ENCODE results near the gene CEBPZ.

DNA sequence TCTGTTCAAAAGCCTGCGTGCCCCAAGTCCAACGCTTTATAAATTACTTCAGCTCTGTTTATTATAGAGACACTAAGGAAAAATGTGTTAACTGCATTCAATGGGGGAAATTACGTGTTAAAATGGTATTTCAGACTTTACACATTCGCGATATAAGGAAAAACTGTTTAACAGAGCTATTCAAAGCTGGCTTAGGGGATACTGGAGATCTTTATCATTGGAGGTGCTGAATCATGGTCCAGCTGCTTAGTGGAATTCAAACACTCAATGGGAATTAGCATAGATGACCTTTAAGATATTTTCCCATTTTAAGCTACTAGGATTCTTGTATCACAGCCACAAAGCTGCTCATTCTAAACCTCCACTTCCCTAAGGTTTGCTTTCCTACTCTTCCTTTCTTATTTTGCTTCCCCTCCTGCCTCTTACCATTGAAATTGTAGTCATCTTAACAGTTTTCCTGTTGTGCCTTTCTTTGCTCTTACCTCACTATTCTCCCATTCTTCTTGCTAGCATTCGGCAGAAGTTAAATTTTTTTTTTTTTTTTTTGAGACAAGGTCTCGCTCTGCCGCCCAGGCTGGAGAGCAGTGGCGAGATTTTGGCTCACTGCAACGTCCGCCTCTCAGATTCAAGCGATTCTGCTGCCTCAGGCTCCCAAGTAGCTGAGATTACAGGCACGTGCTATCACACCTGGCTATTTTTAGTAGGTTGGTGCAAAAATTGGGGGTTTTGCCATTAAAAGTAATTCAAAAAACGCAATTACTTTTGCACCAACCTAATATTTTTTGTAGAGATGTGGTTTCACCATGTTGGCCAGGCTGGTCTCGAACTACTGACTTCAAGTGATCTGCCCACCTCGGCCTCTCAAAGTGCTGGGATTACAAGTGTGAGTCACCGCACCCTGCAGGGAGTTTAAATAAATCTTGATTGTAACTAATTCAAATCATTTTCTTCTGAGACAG is 49.4 kb downstream of the CEBPZ start:
- no peak for TF ChIP-seq POLR2A (IDR thresholded peaks at IDR 0.05; ENCODE audit: low read depth, low read length)
- no peak for TF ChIP-seq TAF1 (IDR thresholded peaks at IDR 0.05; ENCODE audit: low read depth, low read length)
- TF ChIP-seq POLR2AphosphoS5 (IDR thresholded peaks at IDR 0.05; ENCODE audit: low read depth, low read length) = no peak
- TF ChIP-seq PAX5 (IDR thresholded peaks at IDR 0.05; ENCODE audit: insufficient read depth, low read length, severe bottlenecking) = no peak
